Measurements from ENCODE around the gene DCBLD2. TPM values are rescaled to one million over a fixed set of nuclear protein-coding genes. Genes with fewer than 3 reads are reported as not detected.
A peak's percentile ranks its signal among the peaks of the same experiment; 100 is the strongest.

Gene DCBLD2
- total RNA-seq, 1 donor from 2014 or later = 33.7 TPM

- Histone ChIP-seq H3K9me3 (replicated peaks) (no peaks in the 10 kb centered on the region), H3K27ac (replicated peaks) (peak overlapping the region; percentile 67), H3K36me3 (peaks cover 14% of the 10 kb centered on the region), H3K27me3 (ENCODE audit: low read depth) (no peaks in the 10 kb centered on the region), H3K4me1 (peaks cover 70% of the 10 kb centered on the region), H3K4me3 (no peak overlapping the region)
- TF ChIP-seq CTCF (IDR thresholded peaks at IDR 0.05; ENCODE audit: borderline replicate concordance) = no peak
- intact Hi-C loops (cut with micrococcal nuclease) = no loop called here
- no peak for DNase-seq
These were observed 132.0 kb downstream of the DCBLD2 start for GRCh38 chr3:98769448-98769847.

- H3K36me3 ChIP-seq = peaks cover 9% of the 10 kb centered on the region
- TF ChIP-seq CTCF (IDR thresholded peaks at IDR 0.05; ENCODE audit: borderline replicate concordance) = no peak
- no peaks in the 10 kb centered on the region for H3K27me3 ChIP-seq (ENCODE audit: low read depth)
- peak overlapping the region; percentile 67 for H3K27ac ChIP-seq (replicated peaks)
- intact Hi-C loops (cut with micrococcal nuclease) = no loop called here
- H3K4me1 ChIP-seq = peaks cover 75% of the 10 kb centered on the region
- no peak overlapping the region for H3K4me3 ChIP-seq
- no peaks in the 10 kb centered on the region for H3K9me3 ChIP-seq (replicated peaks)
- no peak for DNase-seq
These were observed 132.5 kb downstream of the DCBLD2 start for GRCh38 chr3:98768961-98769360.

GRCh38 chr3:98766924-98767323 is 134.6 kb downstream of the DCBLD2 start:
- H3K9me3 ChIP-seq (replicated peaks) = no peaks in the 10 kb centered on the region
- DNase-seq = no peak
- H3K27ac ChIP-seq (replicated peaks) = peak overlapping the region; percentile 76
- H3K4me1 ChIP-seq = peaks cover 95% of the 10 kb centered on the region
- intact Hi-C loops (cut with micrococcal nuclease) = no loop called here
- H3K4me3 ChIP-seq = no peak overlapping the region
- H3K36me3 ChIP-seq = no peaks in the 10 kb centered on the region
- no peak for TF ChIP-seq CTCF (IDR thresholded peaks at IDR 0.05; ENCODE audit: borderline replicate concordance)
- no peaks in the 10 kb centered on the region for H3K27me3 ChIP-seq (ENCODE audit: low read depth)

GRCh38 chr3:98765721-98766120 is 135.8 kb downstream of the DCBLD2 start:
- H3K27ac ChIP-seq (replicated peaks) = peak overlapping the region; percentile 76
- TF ChIP-seq CTCF (IDR thresholded peaks at IDR 0.05; ENCODE audit: borderline replicate concordance) = no peak
- intact Hi-C loops (cut with micrococcal nuclease) = no loop called here
- H3K9me3 ChIP-seq (replicated peaks) = no peaks in the 10 kb centered on the region
- DNase-seq = no peak
- peaks cover 99% of the 10 kb centered on the region for H3K4me1 ChIP-seq
- H3K36me3 ChIP-seq = no peaks in the 10 kb centered on the region
- H3K4me3 ChIP-seq = no peak overlapping the region
- H3K27me3 ChIP-seq (ENCODE audit: low read depth) = no peaks in the 10 kb centered on the region

- no peaks in the 10 kb centered on the region for H3K36me3 ChIP-seq
- intact Hi-C loops (cut with micrococcal nuclease) = no loop called here
- no peaks in the 10 kb centered on the region for H3K27me3 ChIP-seq (ENCODE audit: low read depth)
- DNase-seq = no peak
- peak overlapping the region; percentile 35 for H3K4me3 ChIP-seq
- no peak for TF ChIP-seq CTCF (IDR thresholded peaks at IDR 0.05; ENCODE audit: borderline replicate concordance)
- no peaks in the 10 kb centered on the region for H3K9me3 ChIP-seq (replicated peaks)
- peak overlapping the region; percentile 76 for H3K27ac ChIP-seq (replicated peaks)
- H3K4me1 ChIP-seq = peaks cover 98% of the 10 kb centered on the region
These were observed 137.0 kb downstream of the DCBLD2 start for GRCh38 chr3:98764472-98764884.

Measured in left ventricle myocardium inferior (tissue), 1 donor.